K562 (cell line): ENCODE measurements around the gene LBH. TPM values are rescaled to one million over a fixed set of nuclear protein-coding genes. Genes with fewer than 3 reads are reported as not detected.

Experiments used
- ATAC-seq: fragments of 200-7000 bp; cut with Tn5 transposase; 3 replicates; pipeline ENCODE4 v1.9.1; 2020; ENCODE audit warnings: moderate library complexity
- BruUV-seq: library from RNA; stranded (reverse); fragments of 400-500 nt; replicated peaks from 2 replicates; lab custom pipeline; 2021; lab: Mats Ljungman, UMichigan
- CTCF ChIA-PET: fragments of 300-600 bp; formaldehyde crosslinking; extraction: SDS; loops from one replicate; lab custom pipeline; 2021; ENCODE audit warnings: low intra/inter-chr PET ratio; lab: Yijun Ruan, JAX
- POLR2A ChIA-PET: fragments of 300-600, 350-650 bp; sonication (Branson Sonifier 250); formaldehyde crosslinking; extraction: SDS; loops from one replicate; lab custom pipeline; 2021; ENCODE audit warnings: antibody characterized with exemption, inconsistent platforms; lab: Yijun Ruan, JAX
- DNase-seq, 4 experiments: peaks; one replicate each; pipeline versions ENCODE4 v3.0.0 to v3.0.0-alpha.2; 2011 to 2018; ENCODE audit warnings: low spot score in 3 of 4, mixed read lengths in 3 of 4; ENCODE audit errors: extremely low read depth in 1 of 4
- FAIRE-seq: peaks from 2 replicates; lab custom pipeline; 2011; peaks lifted over from hg19 to GRCh38; lab: Jason Lieb, UNC
- H2AFZ ChIP-seq: 2 replicates; pipeline ENCODE4 v1.6.0; 2011; ENCODE audit warnings: low read depth, low read length, control low read depth, inconsistent platforms
- H3K27ac ChIP-seq: fragments of 200-600 bp; 3 replicates; pipeline ENCODE4 v1.8.0; 2011; ENCODE audit warnings: low read depth, mild to moderate bottlenecking, control low read depth, inconsistent platforms, low read length, moderate library complexity, mixed read lengths; ENCODE audit errors: extremely low read depth
- H3K27me3 ChIP-seq, 2 experiments: fragments of 300-600 bp in 1 of 2; 2 replicates in 1 of 2; 3 replicates in 1 of 2; pipeline versions ENCODE4 v1.6.0 to v1.8.0; 2011; ENCODE audit warnings: inconsistent platforms in 2 of 2, low read length in 2 of 2, mild to moderate bottlenecking in 1 of 2, mixed read lengths in 1 of 2, moderate library complexity in 1 of 2; ENCODE audit not compliant: control insufficient read depth in 2 of 2, insufficient read depth in 2 of 2
- H3K36me3 ChIP-seq: fragments of 300-600 bp; 3 replicates; pipeline ENCODE4 v1.8.0; 2011; ENCODE audit warnings: mild to moderate bottlenecking, low read length, inconsistent platforms; ENCODE audit not compliant: control insufficient read depth, insufficient read depth
- H3K4me1 ChIP-seq, 2 experiments: fragments of 200-600 bp in 1 of 2; replicated peaks in 1 of 2; 2 replicates in 1 of 2; 3 replicates in 1 of 2; pipeline versions ENCODE4 v1.5.1 to v1.8.0; 2011; ENCODE audit warnings: inconsistent platforms in 2 of 2, low read length in 2 of 2, mild to moderate bottlenecking in 1 of 2, mixed read lengths in 1 of 2, moderate library complexity in 1 of 2; ENCODE audit not compliant: control insufficient read depth in 2 of 2, insufficient read depth in 2 of 2
- H3K4me2 ChIP-seq: 2 replicates; pipeline ENCODE4 v1.6.1; 2011; ENCODE audit warnings: low read length, control low read depth, inconsistent platforms, mixed read lengths; ENCODE audit not compliant: insufficient read depth
- H3K4me3 ChIP-seq: fragments of 200-600 bp; sonication (generic), shearing (Covaris generic); 2 replicates; pipeline ENCODE4 v1.5.1; 2016; ENCODE audit warnings: control low read depth, inconsistent platforms
- H3K79me2 ChIP-seq: fragments of 200-600 bp; 3 replicates; pipeline ENCODE4 v1.8.0; 2011; ENCODE audit warnings: low read length, inconsistent platforms; ENCODE audit not compliant: control insufficient read depth, insufficient read depth
- H3K9ac ChIP-seq, 2 experiments: 2 replicates each; pipeline versions ENCODE4 v1.6.0 to v1.6.1; 2011; ENCODE audit warnings: low read depth in 2 of 2, low read length in 2 of 2, control low read depth in 1 of 2, inconsistent platforms in 1 of 2, mild to moderate bottlenecking in 1 of 2, mixed read lengths in 1 of 2; ENCODE audit not compliant: insufficient read depth in 1 of 2
- H3K9me1 ChIP-seq: one replicate; pipeline ENCODE4 v1.6.0; 2011; ENCODE audit warnings: inconsistent platforms, mild to moderate bottlenecking, low read length, moderate library complexity; ENCODE audit not compliant: control insufficient read depth, insufficient read depth
- H3K9me3 ChIP-seq: replicated peaks from 2 replicates; pipeline ENCODE4 v1.5.1; 2011; ENCODE audit warnings: low read depth, low read length, inconsistent platforms; ENCODE audit not compliant: control insufficient read depth, insufficient read depth
- H4K20me1 ChIP-seq: replicated peaks from 2 replicates; pipeline ENCODE4 v1.6.1; 2011; ENCODE audit warnings: low read length, inconsistent platforms, mixed read lengths; ENCODE audit not compliant: control insufficient read depth, insufficient read depth
- ETV1 ChIP-seq: fragments of 450-650 bp; conservative IDR thresholded peaks from 2 replicates; pipeline ENCODE4 v1.6.1; 2016; ENCODE audit warnings: missing genetic modification characterization, control low read depth, low read depth, missing compliant biosample characterization
- FOXA1 ChIP-seq: fragments of 450-650 bp; IDR thresholded peaks from 2 replicates; pipeline ENCODE4 v1.6.1; 2016; ENCODE audit warnings: mild to moderate bottlenecking, borderline replicate concordance
- HLTF ChIP-seq: fragments of 450-650 bp; IDR thresholded peaks from 2 replicates; pipeline ENCODE4 v1.6.1; 2016
- KDM1A ChIP-seq, 2 experiments: fragments of 450-650 bp; IDR thresholded peaks; 2 replicates each; pipeline ENCODE4 v1.6.1; 2016; ENCODE audit warnings: mild to moderate bottlenecking in 2 of 2
- NR2C2 ChIP-seq, 2 experiments: fragments of 200-800 bp in 1 of 2; sonication (Bioruptor generic) in 1 of 2; sonication (generic) in 1 of 2; formaldehyde crosslinking in 1 of 2; IDR thresholded peaks; 2 replicates each; pipeline versions ENCODE4 v1.6.1 to v1.8.0; 2016 to 2022; ENCODE audit warnings: mild to moderate bottlenecking in 1 of 2, missing compliant biosample characterization in 1 of 2, missing genetic modification characterization in 1 of 2, missing genetic modification reagents in 1 of 2
- ZNF175 ChIP-seq: fragments of 200-800 bp; sonication (Bioruptor generic); IDR thresholded peaks from 2 replicates; pipeline ENCODE4 v1.6.1; 2016; ENCODE audit warnings: low read depth, mild to moderate bottlenecking, missing genetic modification characterization, missing compliant biosample characterization
- ZNF277 ChIP-seq: fragments of 250-450 bp; sonication (Bioruptor Pico); IDR thresholded peaks from 2 replicates; pipeline ENCODE4 v1.8.0; 2022; ENCODE audit warnings: inconsistent platforms, mild to moderate bottlenecking, moderate library complexity, borderline replicate concordance
- WGBS: fragments of 100-300 bp; shearing (Covaris generic); methylation state at CpG from one replicate; pipeline ENCODE4 v1.1.6; 2016; ENCODE audit warnings: low coverage, mixed read lengths; ENCODE audit not compliant: insufficient coverage; ENCODE audit errors: missing lambda C conversion rate; 5-methylcytosine and 5-hydroxymethylcytosine counted together
- in situ Hi-C: fragments of 300-500 bp; cut with MboI; formaldehyde crosslinking; loops from 4 replicates; pipeline ENCODE4 v1.15.0; 2018; ENCODE audit warnings: inconsistent platforms, mixed read lengths
- intact Hi-C: fragments of 100-400 bp; cut with micrococcal nuclease; formaldehyde crosslinking; loops from 2 replicates; pipeline ENCODE4 v1.14.2; 2022
- polyA plus RNA-seq, 8 experiments: library from polyadenylated mRNA; depleted of rRNA in 4 of 8; stranded (reverse) in 5 of 8; unstranded in 3 of 8; fragments of >200 nt; fragmentation: Nextera tagmentation in 2 of 8; fragmentation: Illumina TruSeq in 1 of 8; extraction: Ambion mirVana in 2 of 8; extraction: Trizol in 1 of 8; gene quantifications; 2 replicates each; pipeline versions ENCODE4 v1.2.1 to v1.2.3, GENCODE V29; 2011 to 2014; ENCODE audit warnings: inconsistent platforms in 1 of 8, missing spikeins in 1 of 8
- total RNA-seq, 7 experiments: library from RNA; depleted of rRNA in 6 of 7; stranded (reverse); fragments of >200 nt in 6 of 7; fragmentation: Illumina TruSeq in 2 of 7; extraction: Trizol in 2 of 7; gene quantifications; 2 replicates each; pipeline versions ENCODE4 v1.2.1 to v1.2.3, GENCODE V29; 2011 to 2021; ENCODE audit warnings: low replicate concordance in 1 of 7
- TF ChIP-seq, protein P1 (sequence below), 2 experiments: IDR thresholded peaks; 2 replicates each; pipeline ENCODE4 v1.6.1; 2011; ENCODE audit warnings: borderline replicate concordance in 1 of 2, control low read depth in 1 of 2, low read depth in 1 of 2, low read length in 1 of 2, mild to moderate bottlenecking in 1 of 2, mixed read lengths in 1 of 2, moderate library complexity in 1 of 2; ENCODE audit not compliant: insufficient read depth in 1 of 2, insufficient read length in 1 of 2, poor library complexity in 1 of 2, severe bottlenecking in 1 of 2; ENCODE audit errors: extremely low read depth in 1 of 2

Gene LBH
- total and polyA plus RNA-seq, 9 of the 15 experiments (the other 6 are each of a cell fraction or from before 2014, with no cell fraction given) = 3.1 to 13.4 (median 7.4) TPM

GRCh38 chr2:30275256-30275655 is 43.9 kb downstream of the LBH start:
- Histone ChIP-seq H3K27ac (no peak overlapping the region), H3K27me3 (no peaks in the 10 kb centered on the region), H3K9me3 (no peaks in the 10 kb centered on the region), H3K36me3 (no peaks in the 10 kb centered on the region), H2AFZ (no peak overlapping the region), H3K4me1 (peaks cover 7 to 18% of the 10 kb centered on the region in 2 experiments; a peak in 4 of 5 replicates), H3K9ac (no peak overlapping the region), H3K4me3 (no peak overlapping the region), H4K20me1 (no peaks in the 10 kb centered on the region), H3K9me1 (no peaks in the 10 kb centered on the region), H3K4me2 (no peak overlapping the region), H3K79me2 (no peaks in the 10 kb centered on the region)
- BruUV-seq = no TSS peak
- 74% methylated on average over 3 of the region's 3 CpGs for WGBS
- intact Hi-C loops = no loop called here
- ATAC-seq = no peak
- POLR2A ChIA-PET = interaction anchor here (0.6 to 1.0 kb wide), 2 partner anchors 9 to 15 kb away, joined by 3 read pairs; no protein-coding TSS in a partner anchor
- DNase-seq = no peak
- CTCF ChIA-PET = no interaction called here
- in situ Hi-C loops = no loop called here
- no peak for FAIRE-seq
- TF ChIP-seq NR2C2 (CRISPR knock-in tag; IDR thresholded peaks at IDR 0.05) = no peak
- TF ChIP-seq NR2C2 (tag; IDR thresholded peaks at IDR 0.05) = no peak
- TF ChIP-seq HLTF = no peak
- no peak for TF ChIP-seq FOXA1
- TF ChIP-seq ZNF175 (CRISPR knock-in tag) = no peak
- TF ChIP-seq, protein P1, sequence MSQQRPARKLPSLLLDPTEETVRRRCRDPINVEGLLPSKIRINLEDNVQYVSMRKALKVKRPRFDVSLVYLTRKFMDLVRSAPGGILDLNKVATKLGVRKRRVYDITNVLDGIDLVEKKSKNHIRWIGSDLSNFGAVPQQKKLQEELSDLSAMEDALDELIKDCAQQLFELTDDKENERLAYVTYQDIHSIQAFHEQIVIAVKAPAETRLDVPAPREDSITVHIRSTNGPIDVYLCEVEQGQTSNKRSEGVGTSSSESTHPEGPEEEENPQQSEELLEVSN (IDR thresholded peaks at IDR 0.05; ENCODE audit: borderline replicate concordance in 1 of 2, extremely low read depth in 1 of 2, insufficient read depth in 1 of 2, insufficient read length in 1 of 2, low read depth in 1 of 2, low read length in 1 of 2, poor library complexity in 1 of 2, severe bottlenecking in 1 of 2) = no peak
- TF ChIP-seq ETV1 (tag) = no peak
- TF ChIP-seq ZNF277 (CRISPR knock-in tag) = no peak
- TF ChIP-seq KDM1A (IDR thresholded peaks at IDR 0.05) = no peak
